ENCODE results near the gene METTL8.

The METTL8 gene

DNA sequence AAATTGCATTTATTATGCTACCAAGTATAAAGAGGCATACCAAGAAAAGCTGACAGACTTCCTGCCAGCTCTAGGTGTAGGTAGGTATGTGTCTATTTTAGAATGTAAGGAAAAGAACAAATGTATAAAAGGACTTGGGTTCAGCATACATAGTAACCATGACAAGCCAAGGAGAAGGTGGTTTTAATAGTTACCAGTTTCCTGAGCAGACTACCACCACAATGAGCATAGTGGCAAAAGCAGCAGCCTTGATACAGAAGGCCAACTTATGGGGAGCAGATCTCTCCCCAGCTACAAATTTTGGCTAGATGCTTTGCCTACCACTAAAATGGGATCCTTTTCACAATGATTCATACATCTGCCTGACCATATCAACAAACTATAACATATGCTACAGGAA, 34.5 kb downstream of the METTL8 start:
- no peak overlapping the region for H3K27ac ChIP-seq
- TF ChIP-seq ZFX (IDR thresholded peaks at IDR 0.05), result no peak
- TF ChIP-seq, protein P1, sequence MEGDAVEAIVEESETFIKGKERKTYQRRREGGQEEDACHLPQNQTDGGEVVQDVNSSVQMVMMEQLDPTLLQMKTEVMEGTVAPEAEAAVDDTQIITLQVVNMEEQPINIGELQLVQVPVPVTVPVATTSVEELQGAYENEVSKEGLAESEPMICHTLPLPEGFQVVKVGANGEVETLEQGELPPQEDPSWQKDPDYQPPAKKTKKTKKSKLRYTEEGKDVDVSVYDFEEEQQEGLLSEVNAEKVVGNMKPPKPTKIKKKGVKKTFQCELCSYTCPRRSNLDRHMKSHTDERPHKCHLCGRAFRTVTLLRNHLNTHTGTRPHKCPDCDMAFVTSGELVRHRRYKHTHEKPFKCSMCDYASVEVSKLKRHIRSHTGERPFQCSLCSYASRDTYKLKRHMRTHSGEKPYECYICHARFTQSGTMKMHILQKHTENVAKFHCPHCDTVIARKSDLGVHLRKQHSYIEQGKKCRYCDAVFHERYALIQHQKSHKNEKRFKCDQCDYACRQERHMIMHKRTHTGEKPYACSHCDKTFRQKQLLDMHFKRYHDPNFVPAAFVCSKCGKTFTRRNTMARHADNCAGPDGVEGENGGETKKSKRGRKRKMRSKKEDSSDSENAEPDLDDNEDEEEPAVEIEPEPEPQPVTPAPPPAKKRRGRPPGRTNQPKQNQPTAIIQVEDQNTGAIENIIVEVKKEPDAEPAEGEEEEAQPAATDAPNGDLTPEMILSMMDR (conservative IDR thresholded peaks at IDR 0.05), result no peak

DNA sequence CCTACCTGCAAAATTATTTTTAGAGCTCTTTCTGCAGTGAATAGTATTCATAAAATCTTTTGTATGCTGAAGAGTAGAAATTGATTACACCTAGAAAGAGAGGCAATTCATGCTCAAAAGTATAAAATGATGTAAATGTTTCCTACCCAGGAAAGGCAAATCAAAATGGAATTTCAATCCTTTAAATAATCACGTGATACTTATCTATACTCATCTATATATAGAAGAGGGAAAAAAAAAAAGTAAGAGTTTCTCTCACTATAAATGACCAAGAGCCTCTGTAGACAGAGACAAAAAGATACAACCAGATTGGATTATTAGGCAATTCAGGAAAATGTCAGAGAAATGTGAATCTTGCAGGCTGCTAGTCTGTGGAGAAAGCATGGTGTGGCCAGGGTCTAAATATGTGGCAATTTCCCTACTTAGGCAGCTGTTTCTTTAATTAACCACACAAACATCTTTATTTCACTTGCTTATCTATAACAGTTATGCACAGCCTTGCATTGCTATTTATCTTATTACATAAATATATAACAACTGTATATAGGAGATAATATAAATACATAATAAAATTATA, 39.5 kb downstream of the METTL8 start:
- TF ChIP-seq, protein P1 (conservative IDR thresholded peaks at IDR 0.05), result no peak
- TF ChIP-seq ZFX (IDR thresholded peaks at IDR 0.05), result no peak
- no peak overlapping the region for H3K27ac ChIP-seq

DNA sequence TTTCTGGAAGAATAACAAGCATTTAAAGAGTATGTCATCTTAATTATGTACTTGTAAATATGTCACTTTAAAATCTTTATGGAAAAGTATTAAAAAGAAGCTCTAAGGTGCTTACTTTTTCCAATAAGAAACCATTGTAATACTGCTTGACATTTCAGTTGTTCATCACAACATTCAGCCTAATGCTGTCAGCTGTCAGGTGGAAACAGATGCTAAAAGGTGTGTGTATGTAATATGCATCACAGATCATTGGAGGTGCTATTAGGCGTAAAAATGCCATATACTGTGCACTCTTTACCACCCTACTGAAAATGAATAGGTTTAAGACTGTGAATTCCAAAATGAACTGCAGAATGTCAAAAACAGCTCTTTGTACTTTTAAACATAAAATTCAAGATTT, 40.3 kb downstream of the METTL8 start:
- no peak for TF ChIP-seq ZFX (IDR thresholded peaks at IDR 0.05)
- H3K27ac ChIP-seq, result no peak overlapping the region

DNA sequence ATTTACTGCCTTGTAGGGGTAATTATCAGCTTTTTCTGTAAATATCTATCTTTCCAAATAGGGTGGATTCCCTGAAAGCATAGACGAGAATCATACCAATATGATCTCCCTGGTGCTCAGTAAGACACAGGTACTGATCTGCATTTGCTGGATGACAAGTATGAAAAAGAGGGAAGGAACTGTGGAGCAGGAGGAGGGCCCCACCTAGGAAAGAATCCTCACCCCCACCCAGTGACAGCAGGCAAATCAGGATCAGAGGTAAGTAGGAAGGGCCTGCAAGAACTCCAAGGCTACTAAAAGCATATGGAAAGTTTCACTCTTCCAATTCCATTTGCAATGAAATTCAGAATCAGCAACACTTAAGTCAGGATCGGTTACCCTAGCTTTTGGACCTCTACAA, 42.3 kb downstream of the METTL8 start:
- TF ChIP-seq, protein P1 (conservative IDR thresholded peaks at IDR 0.05), result no peak
- TF ChIP-seq ZFX (IDR thresholded peaks at IDR 0.05), result no peak
- no peak overlapping the region for H3K27ac ChIP-seq

DNA sequence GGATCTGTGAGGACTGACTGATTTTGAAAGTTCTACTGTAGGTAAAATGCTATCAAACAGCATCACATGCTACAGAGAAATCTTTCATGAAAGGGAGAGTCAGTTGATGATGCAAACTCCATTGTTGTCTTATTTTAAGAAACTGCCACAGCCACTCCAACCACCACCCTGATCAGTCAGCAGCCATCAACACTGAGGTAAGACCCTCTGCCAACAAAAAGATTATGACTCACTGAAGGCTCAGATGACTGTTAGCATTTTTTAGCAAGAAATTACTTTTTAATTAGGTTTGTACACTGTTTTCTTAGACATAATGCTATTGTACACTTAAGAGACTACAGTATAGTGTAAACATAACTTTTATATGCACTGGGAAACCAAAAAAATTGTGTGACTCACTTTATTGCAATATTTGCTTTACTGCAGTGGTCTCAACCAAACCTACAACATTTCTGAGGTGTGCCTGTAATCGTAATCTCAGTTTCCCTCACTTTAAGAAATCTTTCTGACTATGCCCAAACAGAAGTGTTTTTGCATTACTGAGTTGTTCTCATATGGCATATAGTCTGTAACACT, 42.8 kb downstream of the METTL8 start:
- no peak for TF ChIP-seq ZFX (IDR thresholded peaks at IDR 0.05)
- TF ChIP-seq, protein P1 (conservative IDR thresholded peaks at IDR 0.05), result no peak
- no peak overlapping the region for H3K27ac ChIP-seq

DNA sequence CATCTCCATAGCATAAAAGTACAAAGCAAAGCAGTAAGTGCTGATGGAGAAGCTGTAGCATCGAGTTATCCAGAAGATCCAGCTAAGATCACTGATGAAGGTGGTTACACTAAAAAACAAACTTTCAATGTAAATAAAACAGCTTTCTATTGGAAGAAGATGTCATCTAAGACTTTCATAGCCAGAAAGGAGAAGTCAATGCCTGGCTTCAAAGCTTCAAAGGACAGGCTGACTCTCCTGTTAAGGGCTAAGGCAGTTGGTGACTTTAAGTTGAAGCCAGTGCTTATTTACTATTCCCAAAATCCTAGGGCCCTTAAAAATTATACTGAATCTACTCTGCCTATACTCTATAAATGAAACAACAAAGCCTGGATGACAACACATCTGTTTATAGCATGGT, 44.0 kb downstream of the METTL8 start:
- TF ChIP-seq, protein P1 (conservative IDR thresholded peaks at IDR 0.05), result no peak
- no peak for TF ChIP-seq ZFX (IDR thresholded peaks at IDR 0.05)
- H3K27ac ChIP-seq, result no peak overlapping the region

DNA sequence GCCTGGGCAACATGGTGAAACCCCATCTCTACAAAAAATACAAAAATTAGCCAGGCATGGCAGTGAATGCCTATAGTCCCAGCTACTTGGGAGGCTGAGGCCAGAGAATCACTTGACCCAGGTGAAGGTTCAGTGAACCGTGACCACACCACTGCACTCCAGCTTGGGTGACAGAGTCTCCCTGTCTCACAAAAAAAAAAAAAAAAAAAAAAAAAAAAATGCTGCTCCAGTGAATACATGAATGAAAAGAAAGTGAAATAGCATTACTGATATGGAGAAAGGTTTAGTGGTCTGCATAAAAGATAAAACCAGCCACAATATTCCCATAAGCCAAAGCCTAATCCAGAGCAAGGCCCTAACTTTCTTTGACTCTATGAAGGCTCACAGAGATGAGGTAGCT, 44.5 kb downstream of the METTL8 start:
- TF ChIP-seq ZFX (IDR thresholded peaks at IDR 0.05), result no peak
- TF ChIP-seq, protein P1 (conservative IDR thresholded peaks at IDR 0.05), result no peak
- no peak overlapping the region for H3K27ac ChIP-seq

DNA sequence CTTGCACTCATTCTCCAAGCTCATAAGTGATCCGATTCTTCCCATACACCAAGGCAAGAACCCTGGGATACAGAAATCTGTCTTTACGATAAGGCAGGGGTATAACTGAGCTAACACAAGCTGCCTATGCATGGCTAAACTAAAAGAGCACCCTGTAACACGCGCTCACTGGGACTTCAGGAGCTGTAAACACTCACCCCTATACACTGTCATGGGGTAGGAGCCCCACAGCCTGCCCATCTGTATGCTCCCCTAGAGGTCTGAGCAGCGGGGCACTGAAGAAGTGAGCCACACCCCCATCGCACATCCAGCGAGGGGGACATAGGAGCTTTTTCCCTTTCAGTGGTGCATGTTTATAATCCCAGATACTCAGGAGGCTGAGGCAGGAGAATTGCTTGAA, 46.7 kb downstream of the METTL8 start:
- TF ChIP-seq, protein P1 (conservative IDR thresholded peaks at IDR 0.05), result no peak
- no peak for TF ChIP-seq ZFX (IDR thresholded peaks at IDR 0.05)
- H3K27ac ChIP-seq, result no peak overlapping the region
